ENCODE data around the gene ITPR1.

GRCh38 chr3:4695846-4696245 is 202.7 kb downstream of the ITPR1 start:
- no peak for TF ChIP-seq POLR2AphosphoS5 (IDR thresholded peaks at IDR 0.05)
- TF ChIP-seq CTCF (IDR thresholded peaks at IDR 0.05), result no peak
- TF ChIP-seq POLR2A (IDR thresholded peaks at IDR 0.05), result no peak
- TF ChIP-seq EP300 (IDR thresholded peaks at IDR 0.05), result no peak

Data from gastroesophageal sphincter (tissue), 3 donors.